ENCODE results near the gene LSMEM2.

LSMEM2 gene

DNA sequence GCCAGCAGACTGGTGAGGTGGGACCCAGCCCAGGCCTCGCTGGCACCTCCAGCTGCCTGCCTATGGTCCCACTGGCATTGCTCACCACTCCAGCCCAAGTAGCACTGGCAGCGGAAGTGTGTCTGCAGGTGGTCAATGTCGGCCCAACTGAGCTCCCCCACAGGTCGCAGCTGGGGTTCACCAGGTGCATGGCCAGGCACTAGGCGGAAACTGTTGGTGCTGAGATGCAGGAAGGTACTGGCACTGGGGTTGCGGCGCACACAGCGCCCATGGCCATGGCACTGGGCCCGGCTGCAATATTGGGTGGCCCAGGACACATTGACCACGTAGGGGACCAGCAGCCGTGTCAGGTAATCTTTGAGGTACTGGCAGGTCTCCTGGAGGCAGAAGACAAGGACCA lies 39.3 kb downstream of the LSMEM2 start:
- FAIRE-seq: no peak
- DNase-seq (ENCODE audit: extremely low spot score, insufficient read length, low read depth): no peak

DNA sequence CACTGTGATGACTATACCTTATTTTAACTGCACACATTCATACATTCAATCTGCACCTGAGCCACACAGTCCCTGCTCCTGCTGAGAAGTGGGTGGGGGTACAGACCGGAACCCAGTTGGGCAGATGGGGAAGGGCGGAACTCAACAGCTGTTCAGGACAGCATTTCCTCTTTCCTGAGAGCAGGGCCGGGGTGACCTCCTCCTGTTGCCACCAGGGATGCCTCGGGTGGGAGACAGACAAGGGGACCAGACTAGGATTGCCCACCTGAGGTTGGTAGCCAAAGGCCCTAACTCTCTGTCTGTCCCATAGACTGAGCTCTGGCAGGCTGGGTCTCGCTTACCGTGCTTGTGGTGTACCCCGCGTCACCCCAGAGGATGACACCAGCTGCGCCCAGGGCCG lies 39.7 kb downstream of the LSMEM2 start:
- DNase-seq (ENCODE audit: extremely low spot score, insufficient read length, low read depth): no peak
- FAIRE-seq: no peak

DNA sequence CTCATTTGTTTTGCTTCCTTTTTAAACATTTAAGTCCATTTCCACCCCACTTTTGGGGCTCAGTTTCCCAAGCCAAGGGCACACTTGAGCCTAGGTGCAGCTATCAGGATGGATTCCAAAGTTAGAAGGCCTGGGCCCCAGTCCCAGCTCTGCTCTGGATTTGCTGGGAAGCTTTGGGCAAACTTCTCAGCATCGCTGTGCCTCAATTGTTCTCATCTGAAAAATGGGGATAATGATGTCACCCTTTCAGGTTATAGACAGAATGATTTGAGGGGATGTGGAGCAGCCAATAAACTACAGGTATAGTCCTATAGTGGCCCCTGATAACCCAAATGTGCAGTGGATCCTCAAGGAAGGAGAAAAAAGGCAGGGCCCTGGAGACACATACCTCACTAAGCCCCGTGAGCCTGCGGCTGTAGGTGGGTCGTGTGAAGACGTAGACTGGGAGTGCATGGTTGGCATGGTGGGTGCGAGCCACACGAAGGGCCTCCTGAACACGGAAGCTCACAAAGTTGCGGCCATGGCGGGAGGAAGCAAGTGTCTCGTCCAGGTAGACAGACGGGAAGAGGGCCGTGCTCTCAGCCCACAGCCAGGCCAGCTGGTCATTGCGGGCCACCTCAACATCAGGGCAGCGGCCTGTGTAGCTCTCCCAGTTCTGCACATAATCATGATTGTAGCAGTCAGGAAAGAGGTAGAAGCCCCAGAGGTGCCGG lies 40.5 kb downstream of the LSMEM2 start:
- FAIRE-seq (no peak), DNase-seq (ENCODE audit: extremely low spot score, insufficient read length, low read depth) (no peak)

DNA sequence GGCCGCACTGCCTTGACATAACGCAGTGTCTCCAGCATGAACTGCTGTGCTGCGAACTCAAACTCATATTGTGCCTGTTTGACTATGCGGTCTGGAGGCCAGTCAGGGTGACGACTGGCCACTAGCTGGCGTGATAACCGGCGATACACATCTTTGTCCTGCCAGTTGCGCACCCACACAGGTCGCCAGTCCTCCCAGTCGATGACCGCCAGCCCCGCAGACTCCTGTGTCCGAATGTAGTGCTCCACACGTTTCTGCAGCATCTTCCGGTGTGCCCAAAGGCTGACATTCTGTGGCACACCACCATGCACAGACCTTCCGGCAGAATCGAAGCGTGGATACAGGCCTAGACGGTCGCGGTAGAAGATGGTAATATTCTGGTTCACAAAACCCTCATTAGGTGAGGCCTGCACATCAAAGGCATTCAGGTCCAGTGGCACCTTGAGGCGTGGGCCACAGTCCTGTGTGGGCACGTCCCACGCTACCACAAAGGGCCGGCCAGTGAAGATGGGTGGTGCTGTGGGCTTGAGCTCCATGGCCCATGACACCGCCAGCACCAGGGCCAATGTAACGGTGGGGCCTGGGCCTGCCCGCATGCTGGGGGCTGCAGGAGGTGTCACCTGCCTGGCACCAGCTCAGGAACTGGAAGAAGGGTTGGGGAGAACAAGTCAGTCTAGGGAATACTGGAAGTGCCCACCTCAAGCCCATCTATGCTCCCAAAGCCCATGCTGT lies 41.2 kb downstream of the LSMEM2 start:
- DNase-seq (ENCODE audit: extremely low spot score, insufficient read length, low read depth) (no peak), FAIRE-seq (no peak)

DNA sequence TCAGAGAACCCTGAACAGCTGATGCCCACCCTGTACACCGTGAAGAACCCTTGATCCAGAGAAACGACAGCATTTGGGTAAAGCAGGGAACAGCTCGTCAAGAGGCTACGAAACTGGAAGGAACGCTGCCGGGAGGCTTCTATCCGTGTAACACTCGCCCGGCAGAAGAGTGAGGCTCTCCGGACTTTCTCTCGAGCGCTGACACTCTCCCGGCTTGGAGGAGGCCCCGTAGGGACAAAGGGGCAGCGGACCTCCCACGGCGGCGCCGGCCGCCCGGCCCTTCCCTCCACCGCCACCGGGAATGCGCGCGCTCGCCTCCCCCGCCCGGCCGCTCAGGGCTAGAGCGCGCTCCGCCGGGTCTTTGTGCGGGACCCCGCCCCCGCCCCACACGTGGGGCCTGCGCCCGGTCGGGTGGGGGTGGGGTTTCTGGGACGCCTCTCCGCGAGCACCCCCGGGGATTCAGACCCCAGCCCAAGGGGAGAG lies 42.0 kb downstream of the LSMEM2 start:
- DNase-seq (ENCODE audit: extremely low spot score, insufficient read length, low read depth) (no peak), FAIRE-seq (peak; percentile 61)

DNA sequence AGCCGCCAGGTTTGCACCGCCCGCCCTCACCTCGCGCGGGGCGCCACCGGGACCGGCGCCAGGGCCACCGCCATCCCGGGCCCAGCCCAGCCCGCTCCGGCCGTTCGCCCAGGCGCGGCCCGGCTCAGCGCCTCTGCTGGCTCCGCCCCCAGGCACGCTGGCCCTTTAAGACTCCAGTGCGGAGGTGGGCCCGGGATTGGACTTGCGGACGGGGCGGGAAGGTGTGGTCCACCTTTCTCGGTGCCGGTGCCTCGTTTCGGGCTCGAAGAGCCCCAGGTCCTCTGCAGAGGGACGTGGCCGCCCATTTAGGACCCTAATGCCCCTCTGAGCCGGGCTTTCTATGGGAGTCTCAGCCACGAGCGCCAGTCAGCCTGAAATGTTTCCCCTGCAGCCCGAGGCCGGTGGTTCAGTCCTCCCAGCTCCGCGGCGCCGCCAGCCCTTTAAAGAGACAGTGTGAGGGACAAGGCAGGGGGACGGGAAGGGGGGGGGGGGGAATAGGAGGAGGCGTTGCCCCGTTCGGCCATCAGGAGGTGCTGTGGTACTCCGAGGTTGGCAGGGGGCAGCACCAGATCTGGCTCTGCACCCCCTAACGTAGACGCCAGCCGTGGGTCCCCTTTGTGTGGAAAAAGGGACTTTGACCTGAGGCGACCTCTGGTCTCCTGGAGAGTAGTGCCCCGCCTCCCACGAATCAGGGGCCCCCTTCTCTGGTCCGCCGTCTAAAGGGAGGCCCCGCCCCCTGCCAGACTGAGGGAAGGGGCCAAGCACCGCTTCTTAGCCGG lies 42.6 kb downstream of the LSMEM2 start:
- FAIRE-seq (peak; percentile 77), DNase-seq (ENCODE audit: extremely low spot score, insufficient read length, low read depth) (no peak)

DNA sequence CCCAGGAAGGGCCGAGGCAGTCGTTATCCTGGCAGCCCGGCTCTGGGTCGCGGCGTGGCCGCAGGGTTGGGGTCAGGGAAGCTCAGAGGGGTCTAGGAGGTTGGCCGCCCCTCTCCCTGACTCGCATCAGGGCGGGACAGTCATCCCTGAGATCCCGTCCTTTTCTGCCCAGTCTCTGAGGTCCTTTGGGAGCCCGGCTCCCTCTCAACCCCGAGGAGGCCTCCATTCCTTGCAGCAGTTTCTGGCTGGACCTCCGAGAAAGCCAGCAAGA lies 43.2 kb downstream of the LSMEM2 start:
- FAIRE-seq: no peak
- DNase-seq (ENCODE audit: extremely low spot score, insufficient read length, low read depth): no peak

DNA sequence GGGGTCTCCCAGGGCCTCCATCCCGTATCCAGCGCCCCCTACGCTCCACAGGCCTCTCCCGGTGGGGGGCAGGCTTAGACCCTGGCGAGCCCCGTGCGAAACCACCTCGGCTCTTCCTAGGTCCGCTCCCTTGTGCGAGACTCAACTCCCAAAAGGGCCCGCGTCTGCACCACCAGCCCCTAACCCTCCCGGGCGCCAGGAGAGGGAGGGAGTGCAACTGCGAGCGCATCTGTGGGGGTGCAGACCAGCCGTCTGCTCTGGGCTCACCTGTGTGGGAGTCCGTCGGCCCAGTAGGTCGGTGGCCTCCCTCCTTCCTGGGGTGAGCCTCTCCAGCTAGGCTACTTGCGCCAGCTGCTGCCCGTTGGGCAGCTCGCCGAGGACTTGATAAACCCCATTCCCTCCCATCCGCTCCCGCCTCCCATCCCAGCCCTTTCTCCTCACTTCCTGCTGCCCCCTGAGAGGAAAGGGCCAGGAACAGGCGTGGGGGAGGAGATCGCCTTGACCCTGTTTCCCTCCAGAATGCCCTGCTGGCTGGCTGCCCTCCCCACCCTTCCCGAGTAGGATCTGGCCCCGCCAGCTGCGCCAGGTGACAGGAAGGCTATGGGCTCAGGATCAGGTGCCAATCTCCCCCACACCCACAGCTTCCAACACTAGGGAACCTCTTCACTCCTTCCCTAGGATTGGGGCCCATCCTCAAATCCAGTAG lies 43.7 kb downstream of the LSMEM2 start, which contains the start of gene HYAL2:
TSS of gene HYAL2 (minus strand) at position 360 of the 706 bp plus-strand sequence. CDS start 2,256 bp downstream, outside the sequence.
- DNase-seq (ENCODE audit: extremely low spot score, insufficient read length, low read depth) (no peak), FAIRE-seq (no peak)

DNA sequence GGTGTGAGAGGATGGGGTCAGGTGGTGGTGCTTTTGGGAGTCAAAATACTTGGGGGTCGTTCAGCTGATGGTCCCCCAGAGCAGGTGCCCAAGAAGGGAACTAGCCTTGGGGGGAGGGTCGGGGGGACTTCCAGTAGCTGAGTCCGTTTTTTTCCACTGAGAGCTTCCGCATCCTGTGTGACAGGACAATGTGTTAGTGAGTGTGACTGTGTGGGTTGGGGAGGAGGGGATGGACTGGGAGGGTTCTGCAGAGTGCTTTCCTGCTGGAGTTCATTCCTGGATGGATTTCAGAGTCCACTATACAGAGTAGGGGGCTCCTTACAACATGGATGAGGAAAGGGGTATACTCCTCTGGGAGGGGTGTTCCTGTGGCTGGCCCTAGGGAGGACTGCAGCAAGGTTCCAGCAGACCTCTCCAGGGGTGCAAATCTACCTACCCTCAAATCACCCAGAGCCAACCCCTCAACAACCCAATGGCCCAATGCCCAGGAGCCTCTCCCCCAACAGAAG lies 44.3 kb downstream of the LSMEM2 start:
- FAIRE-seq (no peak), DNase-seq (ENCODE audit: extremely low spot score, insufficient read length, low read depth) (no peak)

DNA sequence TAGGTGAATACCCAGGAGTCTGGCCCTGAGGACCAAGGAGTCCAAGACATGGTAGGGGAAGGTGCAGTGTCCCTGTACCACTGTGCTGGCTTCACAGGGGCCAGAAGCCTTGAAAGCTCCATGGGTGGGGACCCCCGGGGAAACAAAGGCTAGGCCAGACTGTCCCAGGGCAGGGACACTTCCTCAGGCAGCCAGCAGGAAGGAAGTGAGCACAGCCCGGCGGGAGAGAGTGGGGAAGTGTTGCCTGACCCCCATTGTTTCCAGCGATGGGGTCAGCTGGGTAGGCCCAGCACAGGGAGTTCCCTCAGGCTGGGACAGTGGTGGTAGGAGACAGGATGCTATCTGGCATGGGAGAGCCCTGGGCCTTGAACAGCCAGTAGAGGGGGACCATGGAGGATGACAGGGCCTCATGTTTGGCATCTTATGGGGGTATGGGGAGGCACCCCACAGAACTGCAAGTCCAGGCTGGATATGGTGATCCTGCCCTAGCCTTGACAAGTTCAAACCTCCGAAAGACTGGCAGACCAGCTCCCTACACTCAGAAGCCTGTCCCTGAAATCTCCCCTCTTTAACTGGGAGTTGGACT lies 44.8 kb downstream of the LSMEM2 start:
- FAIRE-seq: no peak
- DNase-seq (ENCODE audit: extremely low spot score, insufficient read length, low read depth): no peak

DNA sequence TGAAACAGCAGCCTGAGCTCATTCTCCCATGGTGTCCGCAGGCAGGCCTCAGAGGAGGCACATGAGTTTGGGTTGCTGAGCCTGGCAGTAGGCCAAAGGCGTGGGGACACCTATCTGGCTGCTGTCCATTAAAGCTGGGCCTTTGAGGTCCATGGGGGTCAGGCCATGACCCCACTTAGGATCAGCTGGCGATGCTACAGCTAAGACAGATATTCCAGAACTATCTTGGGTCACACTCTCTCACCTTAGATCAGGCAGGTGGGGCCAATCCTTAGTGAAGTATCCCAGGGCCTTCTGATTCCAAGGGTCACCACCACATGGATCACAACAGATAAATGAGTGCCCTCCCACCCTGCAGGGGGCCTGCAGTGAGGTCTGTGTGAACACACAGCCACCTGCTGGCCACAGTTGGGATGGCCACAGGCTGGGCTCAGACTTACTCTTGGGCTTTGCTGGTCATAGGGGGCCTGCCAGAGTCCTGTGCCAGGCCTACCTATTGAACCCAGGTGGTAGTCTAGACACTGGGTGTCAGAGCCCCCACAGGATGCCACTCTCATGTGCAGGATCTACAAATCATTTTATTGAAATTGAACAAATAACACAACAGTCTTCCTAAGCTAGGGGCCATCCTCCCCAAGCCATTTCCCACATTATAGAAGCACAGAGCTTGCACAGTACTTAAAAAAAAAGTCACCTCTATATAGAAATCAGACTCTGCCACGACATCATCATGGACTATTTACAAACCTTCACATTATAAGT lies 45.6 kb downstream of the LSMEM2 start:
- FAIRE-seq: peak; percentile 76
- DNase-seq (ENCODE audit: extremely low spot score, insufficient read length, low read depth): no peak

DNA sequence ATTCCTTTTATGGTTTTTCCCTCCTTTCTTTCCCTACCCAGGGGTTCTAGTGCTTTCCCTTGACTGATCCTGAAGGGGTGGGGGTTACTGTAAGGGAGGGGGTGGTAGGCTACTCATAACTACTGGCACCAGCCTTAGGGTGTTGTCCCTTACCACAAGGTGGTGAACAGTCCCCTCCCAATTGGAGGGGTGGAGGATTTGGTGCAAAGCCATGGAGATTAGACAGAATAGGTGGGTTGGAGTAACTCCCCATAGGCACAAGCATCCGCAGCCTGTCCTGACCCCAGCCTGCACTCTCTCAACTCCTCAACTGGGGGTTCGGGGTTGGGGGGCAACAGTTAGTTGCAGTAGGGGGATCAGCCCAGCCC lies 46.2 kb downstream of the LSMEM2 start:
- no peak for FAIRE-seq
- no peak for DNase-seq (ENCODE audit: extremely low spot score, insufficient read length, low read depth)

DNA sequence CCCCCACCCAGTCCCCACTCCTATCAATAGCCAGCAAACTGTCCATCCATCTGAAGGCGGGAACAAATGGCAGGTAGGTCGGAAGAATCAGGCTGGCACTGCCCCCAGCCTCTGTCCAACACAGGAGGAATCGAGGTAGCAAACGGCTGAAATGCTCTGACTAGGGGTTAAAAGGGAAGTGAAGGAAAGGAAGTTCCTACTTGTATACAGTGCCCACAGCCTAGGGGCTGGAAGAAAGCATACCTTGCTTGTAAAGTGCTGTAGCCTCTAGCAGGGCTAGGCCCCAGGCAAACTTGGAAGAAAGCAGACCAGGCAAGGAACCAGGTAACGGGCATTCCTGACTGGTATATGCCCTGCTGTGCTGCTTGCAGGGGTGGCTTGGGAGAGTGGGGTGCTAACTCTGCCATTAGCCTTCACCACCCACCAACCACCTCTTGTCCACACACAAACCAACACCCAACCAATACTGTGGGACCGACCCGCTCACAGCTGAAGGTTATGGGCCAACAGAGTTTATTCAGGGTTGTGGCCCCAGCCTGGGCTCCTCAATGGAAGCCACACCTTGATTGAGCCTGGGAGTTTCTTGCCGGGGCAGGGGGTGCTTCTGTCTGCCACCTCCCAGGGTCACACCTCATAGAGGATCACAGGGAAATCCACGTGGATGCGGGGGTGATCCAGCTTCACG lies 46.8 kb downstream of the LSMEM2 start:
- DNase-seq (ENCODE audit: extremely low spot score, insufficient read length, low read depth) (no peak), FAIRE-seq (no peak)

DNA sequence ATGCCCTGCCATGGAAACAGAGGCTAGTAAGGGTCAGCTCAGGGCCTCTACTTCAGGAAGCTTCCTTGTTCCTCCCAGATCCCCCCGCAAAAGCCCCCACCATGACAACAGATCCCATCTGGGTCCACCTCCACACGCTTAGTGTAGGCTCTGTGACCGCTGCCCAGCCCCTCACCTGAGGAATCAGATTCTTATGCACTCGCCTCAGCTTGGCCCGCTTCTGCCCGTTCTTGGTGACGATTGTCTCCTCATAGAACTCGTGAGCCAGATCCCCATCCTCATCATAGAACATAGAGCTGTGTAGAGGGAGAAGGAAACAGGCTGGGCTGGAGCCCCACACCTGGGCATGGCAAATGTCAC lies 47.3 kb downstream of the LSMEM2 start:
- no peak for DNase-seq (ENCODE audit: extremely low spot score, insufficient read length, low read depth)
- no peak for FAIRE-seq

DNA sequence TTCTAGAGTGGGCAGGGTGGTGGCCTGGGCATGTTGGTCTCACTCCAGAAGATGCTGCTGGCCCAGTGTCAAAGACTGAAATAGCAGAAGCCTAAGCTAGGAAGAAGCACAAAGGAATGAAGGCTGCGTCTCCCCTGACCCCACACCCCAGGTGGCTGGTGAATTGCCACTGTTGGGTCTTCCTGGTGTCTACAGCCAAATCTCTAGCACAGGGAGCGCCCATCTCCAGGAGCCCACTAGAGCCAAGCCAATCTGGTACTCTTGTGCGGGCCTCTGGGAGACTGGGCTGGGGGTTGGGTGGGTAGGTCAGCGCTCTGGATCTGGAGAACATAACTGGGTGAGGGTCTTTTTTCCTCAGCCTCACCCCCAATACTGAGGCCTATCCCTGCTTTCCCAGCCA lies 48.2 kb downstream of the LSMEM2 start:
- no peak for FAIRE-seq
- no peak for DNase-seq (ENCODE audit: extremely low spot score, insufficient read length, low read depth)

DNA sequence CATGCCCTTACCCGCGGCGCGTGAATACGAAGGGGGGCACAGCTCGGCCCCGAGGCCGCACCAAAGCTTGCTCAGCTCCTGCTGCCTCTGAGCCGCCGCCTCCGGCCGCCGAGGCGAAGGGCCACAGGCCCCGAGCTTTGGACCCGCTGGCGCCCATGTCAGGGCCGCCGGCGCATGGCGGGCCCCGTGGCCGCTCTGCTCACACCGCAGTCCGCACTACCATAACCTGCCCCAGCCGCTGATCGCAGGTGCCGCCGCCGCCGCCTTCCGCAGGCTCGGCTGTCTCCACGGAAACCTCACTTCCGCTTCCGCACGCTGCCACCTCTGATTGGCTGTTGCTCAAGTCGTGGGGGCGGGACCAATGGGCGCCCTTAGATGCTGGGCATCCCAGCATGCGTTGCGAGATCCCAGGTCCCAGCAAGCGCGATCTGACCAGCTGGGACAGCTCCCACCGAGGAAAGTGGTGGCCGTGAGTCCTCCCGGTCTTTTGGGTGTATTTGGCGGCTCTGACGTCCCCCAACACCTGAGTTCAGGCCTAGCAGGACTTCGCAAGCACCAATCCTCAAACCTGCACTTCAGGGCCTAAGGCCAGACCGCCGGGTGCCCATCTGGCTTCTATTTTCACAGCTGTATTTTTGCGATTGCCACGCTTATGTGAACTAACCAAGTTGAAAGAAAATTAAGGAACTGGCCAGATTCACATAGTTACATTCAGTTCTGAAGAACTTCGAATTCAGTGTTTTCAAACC lies 49.2 kb downstream of the LSMEM2 start, which contains the start of gene TUSC2:
TSS of gene TUSC2 (minus strand) at position 281 of the 749 bp plus-strand sequence. CDS start at position 157, 124 bp downstream.
- DNase-seq (ENCODE audit: extremely low spot score, insufficient read length, low read depth) (peak; percentile 92), FAIRE-seq (peak; percentile 97)

DNA sequence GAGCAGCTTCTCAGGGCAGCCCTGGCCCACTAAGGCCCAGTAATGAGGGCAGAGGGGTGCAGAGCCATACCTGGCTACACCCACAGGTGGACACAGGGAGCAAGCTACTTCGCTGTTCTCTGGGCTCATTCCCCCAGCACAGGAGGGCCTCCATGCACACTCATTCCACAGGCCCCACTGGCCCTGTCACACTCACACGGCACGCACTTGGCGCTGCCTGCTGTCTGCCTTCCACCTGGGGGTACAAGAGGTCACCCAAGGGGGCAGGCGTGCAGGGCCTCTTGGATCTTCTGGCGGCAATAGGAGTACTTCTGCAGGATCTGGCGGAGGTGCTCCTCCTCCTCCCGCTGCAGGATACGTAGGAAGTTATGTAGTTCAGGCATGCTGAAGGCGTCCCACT lies 51.4 kb downstream of the LSMEM2 start:
- FAIRE-seq (no peak), DNase-seq (ENCODE audit: extremely low spot score, insufficient read length, low read depth) (no peak)

DNA sequence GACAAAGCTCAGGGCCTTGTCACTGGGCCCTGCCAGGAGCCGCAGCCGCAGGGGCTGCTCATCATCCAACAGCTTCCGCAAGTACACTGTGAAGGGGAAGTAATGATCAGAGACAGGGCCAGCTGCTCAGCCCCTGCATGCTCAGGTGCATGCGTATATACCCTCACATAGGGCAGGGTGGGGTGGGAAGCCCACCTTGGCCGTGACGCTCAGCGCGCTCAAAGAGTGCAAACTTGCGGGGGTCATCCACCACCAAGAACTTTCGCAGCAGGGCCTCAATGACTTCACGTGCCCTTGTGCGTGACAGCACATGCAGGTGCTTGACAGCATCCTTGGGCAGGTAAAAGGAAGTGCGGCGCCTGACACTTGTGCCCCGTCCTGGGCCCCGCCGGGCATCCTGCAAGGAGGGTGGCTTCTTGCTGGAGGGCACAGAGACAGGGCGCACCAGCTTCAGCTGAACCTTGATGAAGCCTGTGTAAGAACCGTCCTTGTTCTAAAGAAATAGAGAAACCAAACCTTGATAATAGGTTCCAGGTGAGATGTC lies 52.5 kb downstream of the LSMEM2 start:
- DNase-seq (ENCODE audit: extremely low spot score, insufficient read length, low read depth): no peak
- no peak for FAIRE-seq
